Panc1 (cell line): ENCODE data around the gene HEBP2. TPM values are rescaled to one million over a fixed set of nuclear protein-coding genes. Genes with fewer than 3 reads are reported as not detected.

Experiments used
- ATAC-seq: fragments of 200-7000 bp; cut with Tn5 transposase; 2 replicates; pipeline ENCODE4 v1.9.1; 2020; ENCODE audit warnings: mild to moderate bottlenecking, moderate library complexity
- BruUV-seq: library from RNA; stranded (reverse); fragments of 400-500 nt; replicated peaks from 2 replicates; lab custom pipeline; 2021; lab: Mats Ljungman, UMichigan
- CTCF ChIA-PET: fragments of 300-600 bp; sonication (Branson Sonifier 250); formaldehyde crosslinking; loops from one replicate; lab custom pipeline; 2022; ENCODE audit warnings: antibody characterized with exemption; lab: Charles Lee
- POLR2A ChIA-PET: fragments of 300-600 bp; sonication (Branson Sonifier 250); formaldehyde crosslinking; loops from one replicate; lab custom pipeline; 2022; ENCODE audit warnings: antibody characterized with exemption; lab: Charles Lee
- DNase-seq: peaks from one replicate; pipeline ENCODE4 v3.0.0-alpha.2; 2010; ENCODE audit warnings: low read depth, low spot score
- H3K27ac ChIP-seq: 2 replicates; pipeline ENCODE4 v1.5.1; 2011; ENCODE audit warnings: mild to moderate bottlenecking, low read length, inconsistent platforms
- H3K27me3 ChIP-seq: fragments of 200-500 bp; sonication (Bioruptor generic); 2 replicates; pipeline ENCODE4 v1.6.0; 2014; ENCODE audit warnings: low read length, inconsistent platforms; ENCODE audit not compliant: control insufficient read depth, insufficient read depth
- H3K36me3 ChIP-seq: fragments of 200-500 bp; sonication (Bioruptor generic); 2 replicates; pipeline ENCODE4 v1.5.1; 2014; ENCODE audit warnings: inconsistent platforms, mild to moderate bottlenecking, low read length, moderate library complexity; ENCODE audit not compliant: control insufficient read depth, insufficient read depth
- H3K4me1 ChIP-seq: 2 replicates; pipeline ENCODE4 v1.5.1; 2011; ENCODE audit warnings: inconsistent platforms, mild to moderate bottlenecking, low read length, moderate library complexity; ENCODE audit not compliant: control insufficient read depth, insufficient read depth
- H3K4me3 ChIP-seq, 2 experiments: 2 replicates each; pipeline ENCODE4 v1.5.1; 2011 to 2012; ENCODE audit warnings: low read depth in 2 of 2, low read length in 2 of 2, mild to moderate bottlenecking in 2 of 2, inconsistent platforms in 1 of 2, moderate library complexity in 1 of 2
- H3K9me3 ChIP-seq: fragments of 200-500 bp; sonication (Bioruptor generic); 2 replicates; pipeline ENCODE4 v1.5.1; 2014; ENCODE audit warnings: low read depth, mild to moderate bottlenecking, inconsistent platforms, low read length, moderate library complexity; ENCODE audit not compliant: control insufficient read depth, insufficient read depth
- CTCF ChIP-seq: fragments of 450-650 bp; IDR thresholded peaks from 2 replicates; pipeline ENCODE4 v1.5.1; 2017; ENCODE audit warnings: mild to moderate bottlenecking
- POLR2AphosphoS5 ChIP-seq: IDR thresholded peaks from 2 replicates; pipeline ENCODE4 v1.6.1; 2012; ENCODE audit warnings: mild to moderate bottlenecking, low read depth, low read length, moderate library complexity
- REST ChIP-seq, 2 experiments: IDR thresholded peaks; 2 replicates each; pipeline ENCODE4 v1.6.1; 2011 to 2012; ENCODE audit warnings: low read depth in 2 of 2, control low read depth in 1 of 2, low read length in 1 of 2, mild to moderate bottlenecking in 1 of 2, moderate library complexity in 1 of 2; ENCODE audit not compliant: insufficient read depth in 1 of 2
- SIN3A ChIP-seq: IDR thresholded peaks from 2 replicates; pipeline ENCODE4 v1.6.1; 2012; ENCODE audit warnings: low read depth, mild to moderate bottlenecking, low read length, moderate library complexity, borderline replicate concordance; ENCODE audit not compliant: insufficient read depth
- TCF7L2 ChIP-seq: IDR thresholded peaks from 2 replicates; pipeline ENCODE4 v1.6.1; 2011; ENCODE audit warnings: mild to moderate bottlenecking, low read depth, low read length, inconsistent platforms
- in situ Hi-C: cut with HindIII; loops from 2 replicates; pipeline ENCODE4 v1.10.0; 2016; ENCODE audit warnings: low sequenced_read_pairs, low pct_unique_long_range_greater_than_20kb
- intact Hi-C: fragments of 100-400 bp; cut with micrococcal nuclease; formaldehyde crosslinking; loops from one replicate; pipeline ENCODE4 v1.10.0; 2022; ENCODE audit not compliant: unreplicated experiment
- total RNA-seq: library from RNA; stranded (reverse); gene quantifications from one replicate; pipeline ENCODE4 v1.2.1, GENCODE V29; 2021; ENCODE audit not compliant: unreplicated experiment

Gene HEBP2
- total RNA-seq, 1 experiment from 2014 or later: 48.1 TPM

- DNase-seq: no peak
- ChIA-PET CTCF (no interaction called here), POLR2A (no interaction called here)
- TF ChIP-seq POLR2AphosphoS5 (no peak), CTCF (no peak), SIN3A (no peak), REST (IDR thresholded peaks at IDR 0.05; ENCODE audit: insufficient read depth in 1 of 2, low read depth in 2 of 2, low read length in 1 of 2) (no peak)
- Histone ChIP-seq H3K9me3 (no peaks in the 10 kb centered on the region), H3K4me1 (no peaks in the 10 kb centered on the region), H3K27me3 (no peaks in the 10 kb centered on the region), H3K27ac (no peak overlapping the region), H3K36me3 (no peaks in the 10 kb centered on the region; the same call in 1 of the 2 replicates), H3K4me3 (no peak overlapping the region)
- ATAC-seq: no peak
- in situ Hi-C loops (no loop called here), intact Hi-C loops (no loop called here)
- no TSS peak for BruUV-seq
These were observed 37.9 kb downstream of the HEBP2 start for GRCh38 chr6:138441965-138442364.

- H3K27ac ChIP-seq: no peak overlapping the region
- H3K4me1 ChIP-seq: no peaks in the 10 kb centered on the region
- POLR2A ChIA-PET: no interaction called here
- intact Hi-C loops (no loop called here), in situ Hi-C loops (no loop called here)
- no peaks in the 10 kb centered on the region; the same call in 1 of the 2 replicates for H3K36me3 ChIP-seq
- DNase-seq (no peak), ATAC-seq (no peak)
- no peaks in the 10 kb centered on the region for H3K9me3 ChIP-seq
- CTCF ChIA-PET: no interaction called here
- H3K27me3 ChIP-seq: no peaks in the 10 kb centered on the region
- no TSS peak for BruUV-seq
- no peak for TF ChIP-seq CTCF
- TF ChIP-seq SIN3A: no peak
- no peak for TF ChIP-seq POLR2AphosphoS5
- no peak for TF ChIP-seq TCF7L2
- no peak for TF ChIP-seq REST (IDR thresholded peaks at IDR 0.05; ENCODE audit: insufficient read depth in 1 of 2, low read depth in 2 of 2, low read length in 1 of 2)
- H3K4me3 ChIP-seq: no peak overlapping the region
These were observed 38.6 kb downstream of the HEBP2 start for GRCh38 chr6:138442663-138443062.
